ENCODE measurements around the gene SPARC.
"Not testable (repeated sequence)": the region's sequence is repeated elsewhere in the genome, so short reads cannot be mapped to it uniquely, and the experiment has no call there.

SPARC gene

GRCh38 chr5:151699071-151699901, 12.6 kb upstream of the SPARC start:
- no peak for DNase-seq
- Histone ChIP-seq H3K4me1 (ENCODE audit: low read length) (peaks cover 19% of the 10 kb centered on the region), H3K4me3 (ENCODE audit: low read length) (no peak overlapping the region), H3K4me2 (ENCODE audit: low read depth, low read length) (no peak overlapping the region), H3K9ac (ENCODE audit: low read length) (no peak overlapping the region), H4K20me1 (ENCODE audit: insufficient read depth, low read length) (no peaks in the 10 kb centered on the region), H3K27me3 (replicated peaks; ENCODE audit: insufficient read depth, low read length) (no peaks in the 10 kb centered on the region), H3F3A (ENCODE audit: insufficient read depth, low read length) (no peaks in the 10 kb centered on the region), H3K27ac (ENCODE audit: low read length) (no peak overlapping the region), H3K9me2 (replicated peaks; ENCODE audit: insufficient read depth, low read length) (no peaks in the 10 kb centered on the region), H3K79me2 (ENCODE audit: low read length) (no peaks in the 10 kb centered on the region), H3K9me3 (replicated peaks; ENCODE audit: insufficient read depth, low read length) (no peaks in the 10 kb centered on the region), H3K36me3 (replicated peaks; ENCODE audit: insufficient read depth, low read length) (no peaks in the 10 kb centered on the region), H2AFZ (ENCODE audit: low read length) (no peak overlapping the region)
- no peak for TF ChIP-seq EZH2phosphoT487 (IDR thresholded peaks at IDR 0.05; ENCODE audit: low read length)
- no peak for TF ChIP-seq EZH2 (optimal IDR thresholded peaks at IDR 0.05; ENCODE audit: low read depth, low read length)
- TF ChIP-seq CTCF (IDR thresholded peaks at IDR 0.05; ENCODE audit: low read length) = no peak

- H3K9me2 ChIP-seq (replicated peaks; ENCODE audit: insufficient read depth, low read length); H3K79me2 ChIP-seq (ENCODE audit: low read length); H3K4me1 ChIP-seq (ENCODE audit: low read length); H3K4me3 ChIP-seq (ENCODE audit: low read length); H3K9ac ChIP-seq (ENCODE audit: low read length); H3K36me3 ChIP-seq (replicated peaks; ENCODE audit: insufficient read depth, low read length); H3K4me2 ChIP-seq (ENCODE audit: low read depth, low read length); H3K9me3 ChIP-seq (replicated peaks; ENCODE audit: insufficient read depth, low read length); H3F3A ChIP-seq (ENCODE audit: insufficient read depth, low read length); DNase-seq; H3K27me3 ChIP-seq (replicated peaks; ENCODE audit: insufficient read depth, low read length); H2AFZ ChIP-seq (ENCODE audit: low read length); H3K27ac ChIP-seq (ENCODE audit: low read length); H4K20me1 ChIP-seq (ENCODE audit: insufficient read depth, low read length): not testable (repeated sequence)
These were observed 11.4 kb upstream of the SPARC start for GRCh38 chr5:151698081-151698480.

DNA sequence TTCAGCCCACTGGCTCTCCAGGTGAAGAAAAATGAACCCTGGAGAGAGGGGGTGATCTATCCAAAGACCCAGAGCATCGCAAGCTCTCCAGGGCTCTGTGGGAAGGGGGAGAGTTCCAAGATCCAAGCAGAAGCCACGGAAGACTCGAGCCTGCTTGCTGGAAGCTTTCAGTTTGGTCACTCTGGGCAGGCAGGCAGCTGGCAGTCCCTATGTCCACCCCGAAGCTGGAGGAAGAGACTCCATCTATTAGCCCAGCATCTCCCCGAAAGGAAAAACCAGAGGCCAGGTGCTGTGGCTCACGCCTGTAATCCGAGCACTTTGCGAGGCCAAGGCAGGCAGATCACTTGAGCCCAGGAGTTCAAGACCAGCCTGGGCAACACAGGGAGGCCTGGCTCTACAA, 10.7 kb upstream of the SPARC start:
- Histone ChIP-seq H3K27ac (ENCODE audit: low read length) (no peak overlapping the region), H4K20me1 (ENCODE audit: insufficient read depth, low read length) (no peaks in the 10 kb centered on the region), H3F3A (ENCODE audit: insufficient read depth, low read length) (no peaks in the 10 kb centered on the region), H3K79me2 (ENCODE audit: low read length) (no peaks in the 10 kb centered on the region), H3K9me2 (replicated peaks; ENCODE audit: insufficient read depth, low read length) (no peaks in the 10 kb centered on the region), H3K9ac (ENCODE audit: low read length) (no peak overlapping the region), H3K27me3 (replicated peaks; ENCODE audit: insufficient read depth, low read length) (no peaks in the 10 kb centered on the region), H3K4me2 (ENCODE audit: low read depth, low read length) (no peak overlapping the region), H3K36me3 (replicated peaks; ENCODE audit: insufficient read depth, low read length) (no peaks in the 10 kb centered on the region), H2AFZ (ENCODE audit: low read length) (no peak overlapping the region), H3K9me3 (replicated peaks; ENCODE audit: insufficient read depth, low read length) (no peaks in the 10 kb centered on the region), H3K4me1 (ENCODE audit: low read length) (peaks cover 3% of the 10 kb centered on the region), H3K4me3 (ENCODE audit: low read length) (no peak overlapping the region)
- no peak for TF ChIP-seq CTCF (IDR thresholded peaks at IDR 0.05; ENCODE audit: low read length)
- no peak for DNase-seq

DNA sequence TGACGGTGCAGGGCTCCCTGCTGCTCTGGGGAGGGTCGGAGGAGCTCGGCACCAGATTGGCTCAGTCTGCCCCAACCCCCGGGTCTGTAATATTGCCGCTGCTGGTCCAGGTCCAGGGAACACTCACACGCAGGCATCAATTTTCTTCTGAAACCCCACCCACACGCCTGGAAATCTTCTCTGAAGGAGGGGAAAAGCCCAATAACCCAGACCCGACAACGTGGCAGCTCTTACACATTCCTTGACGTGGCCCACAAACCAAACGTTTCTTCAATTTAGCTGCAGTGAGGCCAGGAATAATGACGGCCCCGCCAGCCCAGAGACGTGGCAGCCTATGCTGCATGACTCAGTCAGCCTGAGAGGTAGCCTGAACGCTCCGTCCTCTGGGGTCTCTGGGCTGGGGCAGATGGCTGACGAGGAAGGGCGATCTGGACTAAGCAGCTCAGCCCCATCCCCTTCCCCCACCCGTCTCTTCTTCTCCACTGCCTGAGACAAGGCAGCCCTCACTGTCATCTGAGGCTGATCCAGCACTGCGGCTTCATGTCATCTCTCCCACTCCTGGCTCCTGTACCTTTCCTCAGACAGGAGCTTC, 9.9 kb upstream of the SPARC start:
- Histone ChIP-seq H3K4me2 (ENCODE audit: low read depth, low read length) (no peak overlapping the region), H2AFZ (ENCODE audit: low read length) (no peak overlapping the region)
- DNase-seq = no peak

More for the DNA sequence above, 9.9 kb upstream of the SPARC start:
- Histone ChIP-seq H3K4me1 (ENCODE audit: low read length) (no peaks in the 10 kb centered on the region), H3F3A (ENCODE audit: insufficient read depth, low read length) (no peaks in the 10 kb centered on the region), H4K20me1 (ENCODE audit: insufficient read depth, low read length) (no peaks in the 10 kb centered on the region), H3K4me3 (ENCODE audit: low read length) (no peak overlapping the region), H3K9me2 (replicated peaks; ENCODE audit: insufficient read depth, low read length) (no peaks in the 10 kb centered on the region), H3K9ac (ENCODE audit: low read length) (no peak overlapping the region), H3K79me2 (ENCODE audit: low read length) (no peaks in the 10 kb centered on the region), H3K36me3 (replicated peaks; ENCODE audit: insufficient read depth, low read length) (no peaks in the 10 kb centered on the region), H3K27ac (ENCODE audit: low read length) (no peak overlapping the region), H3K9me3 (replicated peaks; ENCODE audit: insufficient read depth, low read length) (no peaks in the 10 kb centered on the region), H3K27me3 (replicated peaks; ENCODE audit: insufficient read depth, low read length) (no peaks in the 10 kb centered on the region)
- TF ChIP-seq EZH2 (optimal IDR thresholded peaks at IDR 0.05; ENCODE audit: low read depth, low read length) = no peak
- no peak for TF ChIP-seq EZH2phosphoT487 (IDR thresholded peaks at IDR 0.05; ENCODE audit: low read length)
- no peak for TF ChIP-seq CTCF (IDR thresholded peaks at IDR 0.05; ENCODE audit: low read length)
